Measurements from ENCODE around the gene EPHA6.
A peak's percentile ranks its signal among the peaks of the same experiment; 100 is the strongest.
"Not testable (repeated sequence)": the region's sequence is repeated elsewhere in the genome, so short reads cannot be mapped to it uniquely, and the experiment has no call there.

EPHA6 gene

DNA sequence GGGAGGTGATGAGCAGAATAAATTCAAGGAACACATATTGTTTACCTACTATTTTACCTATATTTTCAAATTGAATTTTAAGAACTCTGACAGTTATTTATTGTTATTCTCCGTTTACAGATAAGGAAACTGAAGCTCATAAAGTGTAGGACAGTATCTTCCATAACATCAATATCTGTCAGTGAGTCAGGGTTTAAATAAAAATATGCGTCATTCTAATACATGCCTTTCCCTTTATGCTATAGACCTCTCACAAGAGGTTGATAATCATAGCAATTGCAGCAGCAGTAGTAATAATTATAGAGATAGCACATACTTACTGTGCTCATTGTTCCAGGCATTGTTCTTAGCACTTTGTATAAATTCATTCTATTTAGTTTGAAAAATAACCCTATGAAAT lies 101.1 kb downstream of the EPHA6 start:
- no peak for DNase-seq (ENCODE audit: low spot score)

DNA sequence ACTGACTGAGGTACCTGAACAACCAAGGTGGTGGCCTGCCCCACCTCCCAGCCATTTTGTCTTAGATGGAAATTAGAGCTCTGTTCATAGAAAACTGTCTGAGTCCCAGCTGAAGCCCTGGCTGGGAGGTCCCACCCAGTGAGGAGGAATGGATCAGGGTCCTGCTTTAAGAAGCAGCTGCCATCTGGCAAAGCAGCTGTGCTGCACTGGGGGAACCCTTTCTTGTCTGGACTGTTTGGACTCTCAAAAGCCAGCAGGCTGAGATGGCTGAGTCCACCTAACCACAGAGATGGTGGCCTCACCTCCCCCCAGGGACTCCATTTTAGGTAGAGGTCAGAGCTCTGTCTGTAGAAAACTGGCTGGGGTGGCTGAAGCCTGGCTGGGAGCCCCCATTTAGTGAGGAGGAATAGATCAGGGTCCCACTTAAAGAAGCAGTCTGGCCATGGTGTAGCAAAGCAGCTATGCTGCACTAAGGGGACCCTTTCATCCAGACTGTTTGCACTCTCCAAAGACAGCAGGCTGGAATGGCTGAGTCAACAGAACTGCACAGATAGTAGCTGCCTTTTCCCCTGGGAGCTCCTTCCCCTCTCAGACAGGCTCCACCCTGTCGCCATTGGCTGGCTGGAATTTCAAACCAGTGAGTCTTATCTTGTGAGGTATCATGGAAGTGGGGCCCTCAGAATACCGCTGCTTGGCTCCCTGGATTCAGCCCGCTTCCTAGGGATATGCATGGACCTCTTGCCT lies 116.9 kb downstream of the EPHA6 start:
- no peak for DNase-seq (ENCODE audit: low spot score)

DNA sequence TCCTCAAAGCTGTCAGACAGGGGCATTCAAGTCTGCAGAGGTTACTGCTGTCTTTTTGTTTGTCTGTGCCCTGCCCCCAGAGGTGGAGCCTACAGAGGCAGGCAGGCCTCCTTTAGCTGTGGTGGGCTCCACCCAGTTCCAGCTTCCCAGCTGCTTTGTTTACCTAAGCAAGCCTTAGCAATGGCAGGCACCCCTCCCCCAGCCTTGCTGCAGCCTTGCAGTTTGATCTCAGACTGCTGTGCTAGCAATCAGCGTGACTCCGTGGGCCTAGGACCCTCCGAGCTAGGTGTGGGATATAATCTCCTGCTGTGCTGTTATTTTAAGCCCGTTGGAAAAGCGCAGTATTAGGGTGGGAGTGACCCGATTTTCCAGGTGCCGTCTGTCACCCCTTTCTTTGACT lies 127.7 kb downstream of the EPHA6 start:
- DNase-seq (ENCODE audit: low spot score) = not testable (repeated sequence)

DNA sequence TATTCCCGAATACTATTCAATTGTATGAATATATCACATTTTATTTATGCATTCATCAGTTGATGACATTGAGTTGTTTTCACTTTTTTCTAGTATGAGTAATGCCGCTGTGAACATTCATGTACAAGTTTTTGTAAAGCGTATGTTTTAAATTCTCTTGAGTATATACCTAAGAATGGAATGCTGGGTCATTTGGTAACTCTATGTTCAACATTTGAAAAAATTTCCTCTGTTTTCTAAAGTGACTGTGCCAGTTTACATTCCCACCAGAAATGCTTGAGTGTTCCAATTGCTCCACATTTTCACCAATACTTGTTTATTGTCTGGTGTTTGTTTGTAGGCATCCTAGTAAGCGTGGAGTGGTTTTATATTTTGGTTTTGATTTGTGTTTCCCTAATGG lies 144.5 kb downstream of the EPHA6 start:
- no peak for DNase-seq (ENCODE audit: low spot score)

DNA sequence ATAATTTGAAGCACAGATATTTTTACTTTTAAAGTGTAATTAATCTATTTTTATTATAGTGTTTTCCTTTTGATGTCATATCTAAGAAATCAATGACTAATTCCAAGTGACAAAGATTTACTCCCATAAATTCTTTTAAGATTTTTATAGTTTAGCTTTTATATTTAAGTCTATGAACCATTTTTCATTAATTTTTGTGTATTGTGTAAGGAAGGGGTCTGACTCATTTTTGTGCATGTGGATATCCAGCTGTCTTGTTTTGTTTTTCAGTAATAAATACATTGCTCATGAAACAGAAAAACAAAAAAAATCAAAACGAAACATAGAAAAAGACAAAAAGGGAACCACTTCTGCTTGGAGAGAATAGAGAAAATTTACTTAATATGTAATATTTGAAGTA lies 145.1 kb downstream of the EPHA6 start:
- no peak for DNase-seq (ENCODE audit: low spot score)

DNA sequence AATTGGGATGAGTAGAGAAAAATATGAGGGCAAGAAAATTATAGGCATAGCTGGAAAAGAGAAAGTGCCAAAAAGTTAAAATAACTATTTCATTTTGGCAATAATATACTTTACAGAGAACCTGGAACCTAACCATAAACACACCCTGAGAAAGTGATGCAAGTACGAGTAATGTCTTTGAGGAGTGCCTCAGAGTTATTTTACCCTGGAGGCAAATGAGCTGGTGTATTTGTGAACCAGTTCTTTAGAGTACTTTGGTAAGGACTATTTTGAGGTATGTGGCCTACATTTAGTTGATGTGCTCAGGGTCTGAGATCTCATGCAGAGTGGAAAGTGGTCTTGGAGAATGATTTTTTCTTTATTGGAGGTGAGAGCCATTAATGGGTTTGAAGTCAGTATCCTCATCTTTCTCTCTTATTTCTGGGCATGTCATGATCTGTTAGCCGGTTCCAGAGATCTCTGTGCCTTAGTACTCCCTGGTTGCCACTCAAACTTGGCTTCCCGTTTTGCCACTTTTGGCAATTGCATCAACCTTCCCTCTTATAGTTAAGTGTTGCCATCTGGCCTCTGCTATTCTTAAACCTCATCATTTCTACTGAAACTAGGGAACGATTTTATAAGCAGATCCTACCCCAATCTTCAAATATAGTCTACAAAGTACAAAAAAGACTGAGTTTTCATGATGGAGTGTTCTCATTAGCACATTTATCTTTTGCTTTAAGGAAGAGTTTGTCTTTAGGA lies 145.7 kb downstream of the EPHA6 start:
- no peak for DNase-seq (ENCODE audit: low spot score)

DNA sequence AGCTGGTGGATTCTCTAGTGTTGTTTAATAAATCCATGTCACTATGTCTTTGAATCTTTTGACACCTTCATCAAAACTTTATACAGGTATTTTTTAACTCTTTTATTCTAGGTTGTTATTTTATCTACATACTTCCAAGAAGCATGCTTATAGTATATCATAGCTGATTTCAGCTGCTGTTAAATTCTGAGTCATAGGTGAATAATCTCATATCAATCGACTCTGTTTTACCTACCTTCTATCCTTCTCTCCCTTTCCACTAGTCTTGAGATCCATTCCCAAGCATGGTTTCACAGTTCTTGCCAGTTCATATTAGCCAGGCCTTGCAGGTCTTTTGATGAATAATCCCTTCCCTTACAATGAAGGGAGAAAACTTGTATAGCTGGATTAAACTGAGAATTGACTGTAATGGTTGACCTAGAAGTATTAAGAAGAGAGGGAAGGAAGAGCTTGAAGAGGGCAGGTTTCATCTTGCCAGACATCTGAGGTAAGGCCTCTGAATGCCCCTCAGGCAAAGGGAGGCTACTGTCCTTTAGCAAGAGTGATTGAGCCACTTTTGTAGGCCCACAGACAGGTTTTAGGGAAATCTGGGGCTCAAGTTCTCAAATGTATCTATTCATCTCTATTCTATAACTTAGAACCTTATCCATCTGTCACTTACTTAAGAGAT lies 146.4 kb downstream of the EPHA6 start:
- no peak for DNase-seq (ENCODE audit: low spot score)

DNA sequence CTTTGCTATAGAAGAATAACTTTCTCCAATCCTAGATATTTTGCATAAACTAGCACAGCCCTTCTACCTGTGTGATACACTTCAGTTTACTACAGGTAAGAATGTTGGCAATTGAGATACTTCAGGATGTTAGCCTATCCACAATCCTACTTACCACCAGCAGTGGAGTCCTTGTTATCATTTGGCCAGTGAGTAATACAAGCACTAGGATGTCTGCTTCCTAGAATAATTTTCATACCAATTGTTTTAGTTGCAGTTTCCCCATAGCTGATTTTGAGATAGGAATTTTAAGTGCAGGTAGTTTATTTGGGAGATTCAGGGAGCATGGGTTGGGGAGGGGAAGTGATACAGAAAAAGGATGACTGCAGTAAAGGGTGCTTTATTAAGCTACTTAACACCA lies 147.2 kb downstream of the EPHA6 start:
- no peak for DNase-seq (ENCODE audit: low spot score)

DNA sequence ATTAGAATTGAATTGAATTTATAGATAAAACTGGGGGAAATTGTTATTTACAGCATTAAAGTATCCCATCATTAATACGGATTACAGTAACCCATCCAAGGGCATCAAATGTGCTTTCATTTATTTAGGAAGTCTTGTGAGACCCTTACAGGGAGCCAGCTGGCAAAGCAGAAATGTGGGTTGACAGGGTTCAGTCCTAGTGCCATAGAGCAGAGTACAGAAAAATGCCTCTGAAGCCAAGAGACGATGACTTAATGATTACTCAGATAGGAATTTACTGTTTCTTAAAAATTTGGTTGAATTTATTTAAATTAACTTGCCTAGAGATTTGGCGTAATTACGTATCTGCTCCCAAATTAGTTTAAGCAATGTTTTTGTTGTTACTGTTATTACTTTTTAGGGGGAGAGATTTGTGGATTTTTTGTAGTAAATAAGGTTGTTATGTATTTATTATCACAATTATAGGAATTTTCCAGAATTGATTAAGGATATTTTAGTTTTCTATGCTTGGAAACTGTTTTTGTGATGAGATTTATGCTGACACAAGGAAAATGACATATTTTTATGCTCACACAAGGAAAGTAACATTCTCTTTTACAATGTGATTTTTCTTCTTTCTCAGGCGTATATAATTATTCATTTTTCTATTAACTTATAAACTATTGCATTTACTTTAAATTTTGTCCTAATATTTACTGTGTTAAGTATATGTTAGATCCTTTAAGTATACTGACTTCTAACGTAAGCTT lies 152.0 kb downstream of the EPHA6 start:
- DNase-seq (ENCODE audit: low spot score) = no peak

DNA sequence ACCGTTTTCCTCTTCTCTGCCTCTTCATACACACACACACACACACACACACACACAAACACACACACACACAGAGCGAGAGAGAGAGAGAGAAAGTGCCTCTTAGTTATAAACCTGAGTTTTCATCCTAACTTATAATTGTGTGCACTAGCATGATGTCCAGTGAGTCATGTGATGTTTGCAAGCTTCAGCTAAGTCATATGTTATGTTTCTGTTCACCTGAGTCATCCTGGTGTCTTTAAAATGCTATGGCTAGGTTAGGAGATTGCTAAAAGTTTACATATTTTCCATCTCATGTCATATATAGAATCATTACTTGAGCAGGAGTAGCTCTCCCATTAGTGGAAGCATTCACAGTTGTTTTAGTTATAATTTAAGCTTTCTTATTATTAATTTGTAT lies 155.8 kb downstream of the EPHA6 start:
- DNase-seq (ENCODE audit: low spot score) = no peak

DNA sequence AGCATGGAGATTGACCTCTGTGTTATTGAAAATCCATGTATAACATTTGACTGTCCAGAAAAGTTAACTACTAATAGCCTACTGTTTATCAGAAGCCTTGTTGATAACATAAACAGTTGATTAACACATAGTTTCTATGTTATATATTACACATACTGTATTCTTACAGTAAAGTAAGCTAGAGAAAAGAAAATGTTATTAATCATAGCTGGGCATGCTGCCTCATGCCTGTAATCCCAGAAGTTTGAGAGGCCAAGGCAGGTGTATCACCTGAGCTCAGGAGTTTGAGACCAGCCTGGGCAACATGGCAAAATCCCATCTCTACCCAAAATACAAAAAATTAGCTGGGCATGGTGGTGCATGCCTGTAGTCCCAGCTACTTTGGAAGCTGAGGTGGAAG lies 163.3 kb downstream of the EPHA6 start:
- no peak for DNase-seq (ENCODE audit: low spot score)

DNA sequence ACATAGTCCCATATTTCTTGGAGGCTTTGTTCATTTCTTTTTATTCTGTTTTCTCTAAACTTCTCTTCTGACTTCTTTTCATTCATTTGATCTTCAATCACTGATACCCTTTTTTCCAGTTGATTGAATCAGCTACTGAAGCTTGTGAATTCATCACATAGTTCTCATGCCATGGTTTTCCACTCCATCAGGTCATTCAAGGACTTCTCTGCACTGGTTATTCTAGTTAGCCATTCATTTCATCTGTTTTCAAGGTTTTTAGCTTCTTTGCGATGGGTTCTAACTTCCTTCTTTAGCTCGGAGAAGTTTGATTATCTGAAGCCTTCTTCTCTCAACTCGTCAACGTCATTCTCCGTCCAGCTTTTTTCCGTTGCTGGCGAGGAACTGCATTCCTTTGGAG lies 169.3 kb downstream of the EPHA6 start:
- DNase-seq (ENCODE audit: low spot score) = not testable (repeated sequence)

DNA sequence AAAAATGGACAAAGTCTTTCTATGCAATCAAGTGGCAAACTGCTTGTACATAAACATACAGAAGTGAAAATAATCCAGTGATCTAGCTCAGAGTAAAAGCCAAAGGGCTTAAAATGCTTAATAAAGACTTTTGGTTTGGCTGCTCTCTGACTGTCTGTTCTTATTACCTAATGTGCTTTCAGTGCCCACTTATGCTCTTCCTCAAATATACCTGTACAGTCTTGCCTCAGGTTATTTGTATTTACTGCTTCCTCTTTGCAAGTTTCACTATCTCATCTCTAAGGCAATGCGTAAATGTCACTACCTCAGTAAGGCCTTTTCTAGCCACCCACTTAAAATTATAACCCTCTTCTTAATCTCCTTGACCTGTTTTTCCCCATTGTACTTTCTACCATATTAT lies 171.8 kb downstream of the EPHA6 start:
- no peak for DNase-seq (ENCODE audit: low spot score)

DNA sequence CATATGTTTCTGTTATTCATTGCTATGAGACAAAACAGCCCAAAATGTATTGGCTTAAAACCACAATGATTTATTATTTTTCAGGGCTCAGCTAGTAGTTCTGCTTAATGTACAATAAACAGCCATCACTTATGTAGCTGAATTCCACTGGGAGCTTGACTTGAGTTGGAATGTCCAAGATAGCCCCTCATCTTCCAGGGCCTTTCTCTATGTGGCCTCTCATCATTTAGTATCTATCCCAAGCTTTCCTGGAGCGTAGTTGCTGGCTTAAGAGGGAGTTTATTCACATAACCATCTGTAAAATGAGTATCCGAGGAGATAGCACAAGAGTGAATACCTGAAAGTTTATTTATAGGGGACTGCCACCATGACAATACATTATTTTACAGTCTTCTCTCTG lies 176.8 kb downstream of the EPHA6 start:
- no peak for DNase-seq (ENCODE audit: low spot score)

DNA sequence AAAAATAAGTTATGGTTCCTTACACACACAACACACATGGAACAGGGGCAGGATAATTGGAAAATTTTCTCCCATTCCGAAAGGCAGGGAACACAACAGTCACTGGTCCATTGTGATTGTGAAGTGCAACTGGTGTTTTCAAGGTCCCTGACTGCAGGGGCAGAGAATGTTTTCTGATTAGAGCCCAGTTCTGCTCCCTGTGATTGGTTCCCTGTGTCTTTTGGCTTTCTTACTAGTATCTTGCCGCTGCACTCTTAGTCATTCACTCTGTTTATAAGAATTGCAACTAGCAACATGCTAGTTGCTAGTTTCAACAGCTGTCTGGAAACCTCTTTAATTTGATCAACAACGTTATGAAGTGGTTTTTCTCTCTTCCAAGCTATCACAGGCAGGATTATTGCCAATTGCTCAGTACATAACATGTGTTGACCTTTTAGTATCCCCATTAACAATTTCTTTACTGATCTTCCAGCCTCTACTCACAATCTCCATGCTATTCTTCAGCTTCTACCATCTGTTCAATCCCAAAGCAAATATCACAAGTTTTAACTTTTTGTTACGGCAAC lies 177.5 kb downstream of the EPHA6 start:
- no peak for DNase-seq (ENCODE audit: low spot score)

DNA sequence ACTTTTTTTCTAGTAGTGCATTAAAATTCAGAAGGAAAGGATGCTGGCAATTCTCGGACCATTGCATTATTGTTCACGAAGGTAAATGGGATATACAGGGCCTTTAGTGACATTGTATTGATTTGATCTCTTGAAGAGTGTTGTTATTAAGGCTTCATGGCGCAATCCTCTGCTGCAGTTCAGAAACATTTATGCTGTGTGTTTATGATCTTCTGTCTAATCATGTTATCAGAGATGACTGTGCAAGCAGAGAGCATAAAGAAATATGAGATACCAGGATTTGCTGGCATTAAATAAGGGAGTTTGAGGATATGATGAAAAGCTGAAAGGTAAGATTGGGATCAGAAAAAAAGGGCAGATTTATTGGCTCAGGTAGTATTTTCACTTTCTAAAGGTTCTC lies 180.6 kb downstream of the EPHA6 start:
- DNase-seq (ENCODE audit: low spot score) = no peak

DNA sequence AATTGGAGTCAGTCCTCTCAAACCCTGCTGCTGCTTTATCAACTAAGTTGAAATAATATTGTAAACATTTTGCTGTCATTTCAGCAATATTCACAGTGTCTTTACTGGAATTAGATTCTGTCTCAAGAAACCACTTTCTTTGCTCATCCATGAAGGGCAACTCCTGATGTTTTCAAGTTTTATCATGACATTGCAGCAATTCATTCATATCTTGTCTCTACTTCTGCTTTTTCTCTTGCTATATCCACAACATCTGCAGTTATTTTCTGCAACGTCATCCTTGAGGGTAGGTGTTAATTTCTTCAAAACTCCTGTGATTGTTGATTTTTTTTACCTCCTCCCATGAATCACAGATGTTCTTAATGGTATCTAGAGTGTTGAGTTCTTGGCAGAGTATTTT lies 181.6 kb downstream of the EPHA6 start:
- DNase-seq (ENCODE audit: low spot score) = no peak

DNA sequence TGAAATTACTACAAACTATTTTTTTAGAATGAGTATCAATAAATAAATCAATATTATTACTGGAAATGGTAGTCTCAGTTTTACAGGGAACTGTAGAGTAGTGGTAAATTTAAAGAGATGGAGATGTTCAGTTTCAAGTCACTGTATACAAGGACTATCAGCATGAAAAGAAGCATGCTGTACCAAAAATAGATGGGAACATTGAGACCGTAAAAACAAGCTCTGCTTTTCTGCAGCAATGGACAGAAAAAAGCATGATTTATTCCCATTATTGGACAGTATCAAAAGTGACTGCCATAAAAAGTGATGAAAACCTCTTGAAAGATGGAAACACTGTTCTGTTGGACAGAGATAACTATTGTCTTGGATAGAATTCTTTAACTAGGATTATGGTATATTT lies 187.2 kb downstream of the EPHA6 start:
- DNase-seq (ENCODE audit: low spot score) = no peak

DNA sequence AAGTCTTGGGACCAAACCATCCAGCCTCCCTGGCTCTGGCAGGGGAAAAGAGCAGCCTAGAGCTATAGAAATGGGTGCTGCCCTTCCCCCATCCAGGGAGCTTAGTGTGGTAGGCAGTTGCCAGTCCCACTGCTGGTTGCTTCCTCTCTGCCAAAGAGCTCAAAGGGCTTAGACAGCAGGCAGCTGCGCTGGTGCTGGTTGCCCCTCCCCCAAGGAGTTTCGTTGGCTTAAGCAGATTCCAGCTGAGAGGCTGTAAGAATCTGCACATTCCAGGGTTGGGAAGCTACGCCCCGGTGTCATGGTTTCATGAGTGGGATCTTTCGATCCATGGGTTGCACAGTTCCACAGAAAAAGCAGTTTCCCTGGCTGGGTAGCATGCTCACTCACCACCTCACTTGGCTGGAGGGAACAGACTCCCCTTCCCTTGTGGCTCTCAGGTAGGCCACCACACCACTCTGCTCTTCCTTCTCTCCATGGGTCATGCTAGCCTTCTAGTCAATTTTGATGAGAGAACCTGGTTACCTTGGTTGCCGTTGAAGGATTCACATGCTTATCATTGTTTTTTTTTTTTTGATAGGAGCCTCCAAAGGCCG lies 195.1 kb downstream of the EPHA6 start:
- DNase-seq (ENCODE audit: low spot score) = peak; percentile 73

DNA sequence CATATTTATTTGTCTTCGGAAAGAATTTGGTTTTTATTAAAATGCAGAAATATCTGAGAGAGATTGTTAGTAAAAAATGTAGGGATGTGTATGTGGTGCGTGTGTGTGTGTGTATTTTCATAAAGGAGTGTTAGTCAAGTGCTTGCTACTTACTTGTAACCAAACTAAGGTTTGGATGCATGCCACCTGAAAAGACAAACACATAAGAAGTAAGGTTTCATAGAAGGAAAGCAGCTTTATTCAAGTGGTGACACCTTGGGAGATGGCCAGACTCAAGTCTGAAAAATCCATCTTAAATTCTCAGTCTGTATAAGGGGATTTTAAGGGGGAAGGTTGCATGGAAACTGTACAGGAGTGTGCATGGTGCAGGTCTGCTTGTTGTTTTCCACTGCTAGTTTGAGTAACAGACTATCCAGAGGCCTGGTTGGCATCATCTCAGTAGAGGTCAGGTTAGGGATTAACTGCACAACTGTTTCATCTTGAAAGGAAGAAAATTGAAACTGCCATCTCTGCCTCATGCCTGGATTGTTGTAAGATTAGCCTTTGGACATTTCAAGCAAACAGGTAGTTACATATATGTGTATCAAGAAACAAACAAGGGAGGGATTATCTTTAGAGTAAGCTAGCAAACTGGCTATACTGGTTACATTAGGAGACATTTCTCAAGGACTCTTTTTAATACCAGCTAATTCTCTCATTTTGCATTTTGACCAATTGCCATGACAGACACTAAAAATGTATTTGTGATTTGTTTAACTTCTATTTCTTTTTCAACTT lies 196.7 kb downstream of the EPHA6 start:
- no peak for DNase-seq (ENCODE audit: low spot score)

DNA sequence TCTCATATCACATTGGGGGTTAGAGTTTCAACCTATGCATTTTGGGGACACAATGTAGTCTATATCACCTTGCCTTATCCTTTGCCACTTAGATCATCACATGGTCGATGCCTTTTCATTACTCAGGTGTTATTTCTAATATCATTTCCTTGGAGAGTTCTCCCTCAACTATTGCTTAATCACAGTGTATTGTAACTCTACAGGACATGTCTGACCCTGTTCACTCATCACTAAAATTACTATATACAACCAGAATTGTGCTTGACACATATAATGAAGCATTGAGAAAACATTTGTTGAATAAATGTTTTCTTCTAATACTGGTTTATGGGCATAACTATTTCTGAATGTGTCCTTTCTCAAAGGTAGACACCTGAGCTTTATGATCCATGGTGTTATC lies 207.4 kb downstream of the EPHA6 start:
- no peak for DNase-seq (ENCODE audit: low spot score)
